Keratinocyte (primary cell): ENCODE measurements around the gene OR51V1. TPM values are rescaled to one million over a fixed set of nuclear protein-coding genes. Genes with fewer than 3 reads are reported as not detected.

Source experiments
- DNase-seq: peaks from one replicate; pipeline ENCODE4 v3.0.0-alpha.2; 2011; ENCODE audit warnings: low read depth, missing footprints, low spot score
- FAIRE-seq: peaks from 2 replicates; lab custom pipeline; 2011; peaks lifted over from hg19 to GRCh38; lab: Jason Lieb, UNC
- H2AFZ ChIP-seq: 2 replicates; pipeline ENCODE4 v1.6.0; 2012; ENCODE audit warnings: low read length, control low read depth, inconsistent platforms; ENCODE audit not compliant: control insufficient read depth
- H3K27ac ChIP-seq: 2 replicates; pipeline ENCODE4 v1.5.1; 2011; ENCODE audit warnings: low read length; ENCODE audit not compliant: control insufficient read depth, insufficient read depth
- H3K27me3 ChIP-seq: 3 replicates; pipeline ENCODE4 v1.6.0; 2011; ENCODE audit warnings: low read length; ENCODE audit not compliant: control insufficient read depth, insufficient read depth; ENCODE audit errors: extremely low read depth
- H3K36me3 ChIP-seq, 2 experiments: 2 replicates in 1 of 2; 3 replicates in 1 of 2; pipeline ENCODE4 v1.5.1; 2011; ENCODE audit warnings: low read length in 2 of 2, mild to moderate bottlenecking in 1 of 2; ENCODE audit not compliant: control insufficient read depth in 2 of 2, insufficient read depth in 2 of 2; ENCODE audit errors: extremely low read depth in 1 of 2
- H3K4me1 ChIP-seq: 3 replicates; pipeline ENCODE4 v1.5.1; 2011; ENCODE audit warnings: low read length; ENCODE audit not compliant: control insufficient read depth, insufficient read depth; ENCODE audit errors: extremely low read depth
- H3K4me2 ChIP-seq: 3 replicates; pipeline ENCODE4 v1.6.0; 2011; ENCODE audit warnings: low read depth, low read length; ENCODE audit not compliant: control insufficient read depth, insufficient read depth; ENCODE audit errors: extremely low read depth
- H3K4me3 ChIP-seq, 3 experiments: fragments of 200-600 bp in 1 of 3; sonication (generic) in 1 of 3; 2 replicates in 2 of 3; 3 replicates in 1 of 3; pipeline ENCODE4 v1.5.1; 2011 to 2016; ENCODE audit warnings: low read length in 3 of 3, mild to moderate bottlenecking in 3 of 3, control low read depth in 2 of 3, inconsistent platforms in 1 of 3, low read depth in 1 of 3, mixed read lengths in 1 of 3, mixed run types in 1 of 3, moderate library complexity in 1 of 3; ENCODE audit not compliant: control insufficient read depth in 2 of 3, insufficient read depth in 2 of 3; ENCODE audit errors: extremely low read depth in 1 of 3
- H3K79me2 ChIP-seq: 2 replicates; pipeline ENCODE4 v1.6.0; 2012; ENCODE audit warnings: low read length; ENCODE audit not compliant: control insufficient read depth, insufficient read depth
- H3K9ac ChIP-seq: 3 replicates; pipeline ENCODE4 v1.6.0; 2011; ENCODE audit warnings: low read length; ENCODE audit not compliant: control insufficient read depth, insufficient read depth; ENCODE audit errors: extremely low read depth
- H3K9me1 ChIP-seq: 3 replicates; pipeline ENCODE4 v1.6.0; 2011; ENCODE audit warnings: low read length; ENCODE audit not compliant: control insufficient read depth, insufficient read depth; ENCODE audit errors: extremely low read depth
- H3K9me3 ChIP-seq: 2 replicates; pipeline ENCODE4 v1.5.1; 2012; ENCODE audit warnings: low read depth, low read length; ENCODE audit not compliant: control insufficient read depth
- H4K20me1 ChIP-seq: 3 replicates; pipeline ENCODE4 v1.6.0; 2011; ENCODE audit warnings: low read length; ENCODE audit not compliant: control insufficient read depth, insufficient read depth; ENCODE audit errors: extremely low read depth
- EZH2 ChIP-seq: IDR thresholded peaks from one replicate; pipeline ENCODE4 v1.6.1; 2012; ENCODE audit warnings: inconsistent platforms, mild to moderate bottlenecking, low read length, moderate library complexity
- dilution Hi-C: fragments of 300-500 bp; cut with MboI; formaldehyde crosslinking; loops from one replicate; pipeline ENCODE4 v1.7.0; 2020; ENCODE audit warnings: low sequenced_read_pairs; ENCODE audit not compliant: extremely low pct_ligation_motif_present
- polyA plus RNA-seq, 5 experiments: library from polyadenylated mRNA; depleted of rRNA in 3 of 5; stranded (reverse) in 3 of 5; stranded (forward) in 1 of 5; unstranded in 1 of 5; fragments of >200 nt; gene quantifications; 1 replicate in 1 of 5; 2 replicates in 3 of 5; 3 replicates in 1 of 5; pipeline versions ENCODE4 v1.2.1 to v1.2.3, GENCODE V29; 2011 to 2012; ENCODE audit warnings: missing spikeins in 2 of 5, low read depth in 1 of 5, low replicate concordance in 1 of 5
- TF ChIP-seq, protein P1 (sequence below), 3 experiments: IDR thresholded peaks in 1 of 3; conservative IDR thresholded peaks in 1 of 3; optimal IDR thresholded peaks in 1 of 3; 2 replicates in 2 of 3; 3 replicates in 1 of 3; pipeline versions ENCODE3 to v1.5.1; 2011; ENCODE audit warnings: low read length in 3 of 3, mild to moderate bottlenecking in 3 of 3, moderate library complexity in 2 of 3, control low read depth in 1 of 3, inconsistent platforms in 1 of 3; ENCODE audit not compliant: insufficient read depth in 2 of 3; ENCODE audit errors: extremely low read depth in 1 of 3

OR51V1 gene
- polyA plus RNA-seq, 1 donor (not counting 4 experiments of a cell fraction or from before 2014, with no cell fraction given) = not detected

DNA sequence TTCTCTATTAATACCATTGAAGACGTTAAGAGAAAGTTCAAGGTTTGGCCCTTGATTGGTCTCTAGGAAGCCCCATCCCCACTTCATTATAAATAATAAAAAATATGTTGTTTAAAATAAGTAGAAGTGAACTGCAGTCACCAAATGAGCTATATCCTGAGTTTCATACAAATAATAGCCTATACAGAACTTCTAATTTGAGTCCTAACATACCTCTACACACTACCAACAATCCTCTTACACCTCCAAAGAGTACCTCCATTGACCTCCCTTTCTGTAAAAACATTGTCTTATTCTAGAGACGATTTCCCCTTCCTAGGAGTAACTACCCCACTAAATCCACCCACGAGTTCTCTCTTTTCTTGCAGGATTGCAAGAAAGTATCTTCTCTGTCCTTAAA lies 41.0 kb upstream of the OR51V1 start:
- no peaks in the 10 kb centered on the region for H3K9me1 ChIP-seq
- no peaks in the 10 kb centered on the region for H3K4me1 ChIP-seq
- H3K9me3 ChIP-seq = no peaks in the 10 kb centered on the region
- H4K20me1 ChIP-seq = no peaks in the 10 kb centered on the region
- no peak overlapping the region for H3K4me2 ChIP-seq
- no peaks in the 10 kb centered on the region for H3K79me2 ChIP-seq
- no peak overlapping the region for H3K9ac ChIP-seq
- no peaks in the 10 kb centered on the region for H3K36me3 ChIP-seq
- dilution Hi-C loops = no loop called here
- DNase-seq = no peak
- H2AFZ ChIP-seq = no peak overlapping the region
- H3K27me3 ChIP-seq = no peaks in the 10 kb centered on the region
- H3K27ac ChIP-seq = no peak overlapping the region
- no peak overlapping the region for H3K4me3 ChIP-seq
- FAIRE-seq = no peak
- TF ChIP-seq, protein P1, sequence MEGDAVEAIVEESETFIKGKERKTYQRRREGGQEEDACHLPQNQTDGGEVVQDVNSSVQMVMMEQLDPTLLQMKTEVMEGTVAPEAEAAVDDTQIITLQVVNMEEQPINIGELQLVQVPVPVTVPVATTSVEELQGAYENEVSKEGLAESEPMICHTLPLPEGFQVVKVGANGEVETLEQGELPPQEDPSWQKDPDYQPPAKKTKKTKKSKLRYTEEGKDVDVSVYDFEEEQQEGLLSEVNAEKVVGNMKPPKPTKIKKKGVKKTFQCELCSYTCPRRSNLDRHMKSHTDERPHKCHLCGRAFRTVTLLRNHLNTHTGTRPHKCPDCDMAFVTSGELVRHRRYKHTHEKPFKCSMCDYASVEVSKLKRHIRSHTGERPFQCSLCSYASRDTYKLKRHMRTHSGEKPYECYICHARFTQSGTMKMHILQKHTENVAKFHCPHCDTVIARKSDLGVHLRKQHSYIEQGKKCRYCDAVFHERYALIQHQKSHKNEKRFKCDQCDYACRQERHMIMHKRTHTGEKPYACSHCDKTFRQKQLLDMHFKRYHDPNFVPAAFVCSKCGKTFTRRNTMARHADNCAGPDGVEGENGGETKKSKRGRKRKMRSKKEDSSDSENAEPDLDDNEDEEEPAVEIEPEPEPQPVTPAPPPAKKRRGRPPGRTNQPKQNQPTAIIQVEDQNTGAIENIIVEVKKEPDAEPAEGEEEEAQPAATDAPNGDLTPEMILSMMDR (optimal IDR thresholded peaks at IDR 0.05 in 1 of 3, IDR thresholded peaks at IDR 0.05 in 1 of 3, conservative IDR thresholded peaks at IDR 0.05 in 1 of 3; ENCODE audit: extremely low read depth in 1 of 3, insufficient read depth in 2 of 3, low read length in 3 of 3) = no peak
- TF ChIP-seq EZH2 = no peak

DNA sequence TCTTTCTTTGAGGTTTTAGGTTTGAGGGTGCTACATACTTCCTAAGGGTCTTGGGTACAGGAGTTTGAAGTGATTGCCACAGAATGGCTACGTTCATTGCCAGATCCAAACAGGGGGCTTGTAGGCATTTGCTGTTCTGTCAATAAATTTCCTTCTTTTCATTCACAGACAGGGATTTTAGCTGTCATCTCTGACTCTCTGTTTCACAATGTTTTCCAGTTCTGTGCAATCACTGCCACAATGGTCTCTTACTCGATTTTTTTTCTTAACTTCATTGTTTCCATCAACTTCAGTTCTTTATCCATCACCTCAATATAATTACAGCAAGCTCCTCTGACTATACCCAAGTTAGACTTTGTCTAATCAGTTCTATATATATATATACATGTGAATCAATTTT lies 40.0 kb upstream of the OR51V1 start:
- Histone ChIP-seq H3K79me2 (no peaks in the 10 kb centered on the region), H3K27me3 (no peaks in the 10 kb centered on the region), H3K9me3 (no peaks in the 10 kb centered on the region), H3K36me3 (no peaks in the 10 kb centered on the region), H3K4me2 (no peak overlapping the region), H3K27ac (no peak overlapping the region), H3K4me3 (no peak overlapping the region), H2AFZ (no peak overlapping the region), H3K4me1 (no peaks in the 10 kb centered on the region), H3K9me1 (no peaks in the 10 kb centered on the region), H4K20me1 (no peaks in the 10 kb centered on the region), H3K9ac (no peak overlapping the region)
- no peak for TF ChIP-seq EZH2
- TF ChIP-seq, protein P1 (optimal IDR thresholded peaks at IDR 0.05 in 1 of 3, IDR thresholded peaks at IDR 0.05 in 1 of 3, conservative IDR thresholded peaks at IDR 0.05 in 1 of 3; ENCODE audit: extremely low read depth in 1 of 3, insufficient read depth in 2 of 3, low read length in 3 of 3) = no peak
- FAIRE-seq = no peak
- DNase-seq = no peak
- dilution Hi-C loops = no loop called here
